ENCODE results near the gene KY. TPM values are rescaled to one million over a fixed set of nuclear protein-coding genes. Genes with fewer than 3 reads are reported as not detected.

The KY gene
- total RNA-seq, 2 donors from 2014 or later = not detected

GRCh38 chr3:134652409-134652831 is 1.6 kb upstream of the KY start:
- no peak for DNase-seq

GRCh38 chr3:134651347-134652041 is 672 bp upstream of the KY start:
- Mint-ChIP-seq H3K4me3 (peak overlapping the region; percentile 48), H3K27me3 (ENCODE audit: insufficient read depth) (peaks cover 98% of the 10 kb centered on the region), H3K36me3 (ENCODE audit: low read depth) (no peaks in the 10 kb centered on the region), H3K4me1 (peaks cover 5% of the 10 kb centered on the region), H3K9me3 (no peaks in the 10 kb centered on the region), H3K27ac (no peak overlapping the region)
- Histone ChIP-seq H3K36me3 (ENCODE audit: control insufficient read depth, insufficient read depth, low read length) (no peaks in the 10 kb centered on the region), H3K4me3 (ENCODE audit: low read length) (peak overlapping the region; percentile 66), H3K27ac (ENCODE audit: low read depth, low read length) (no peak overlapping the region), H3K4me1 (ENCODE audit: control insufficient read depth, insufficient read depth, low read length) (peaks cover 5% of the 10 kb centered on the region), H3K9me3 (ENCODE audit: control insufficient read depth, low read length) (no peaks in the 10 kb centered on the region), H3K9ac (ENCODE audit: extremely low read depth, low read length, poor library complexity, severe bottlenecking) (no peak overlapping the region), H3K27me3 (ENCODE audit: control insufficient read depth, insufficient read depth, low read length, poor library complexity, severe bottlenecking) (peaks cover 100% of the 10 kb centered on the region)
- DNase-seq = no peak
- WGBS, 2 experiments (ENCODE audit: insufficient coverage in 1 of 2, insufficient read length in 1 of 2) = 21 to 39% methylated on average over 6 to 17 of the region's 17 CpGs
- TF ChIP-seq, protein P1, sequence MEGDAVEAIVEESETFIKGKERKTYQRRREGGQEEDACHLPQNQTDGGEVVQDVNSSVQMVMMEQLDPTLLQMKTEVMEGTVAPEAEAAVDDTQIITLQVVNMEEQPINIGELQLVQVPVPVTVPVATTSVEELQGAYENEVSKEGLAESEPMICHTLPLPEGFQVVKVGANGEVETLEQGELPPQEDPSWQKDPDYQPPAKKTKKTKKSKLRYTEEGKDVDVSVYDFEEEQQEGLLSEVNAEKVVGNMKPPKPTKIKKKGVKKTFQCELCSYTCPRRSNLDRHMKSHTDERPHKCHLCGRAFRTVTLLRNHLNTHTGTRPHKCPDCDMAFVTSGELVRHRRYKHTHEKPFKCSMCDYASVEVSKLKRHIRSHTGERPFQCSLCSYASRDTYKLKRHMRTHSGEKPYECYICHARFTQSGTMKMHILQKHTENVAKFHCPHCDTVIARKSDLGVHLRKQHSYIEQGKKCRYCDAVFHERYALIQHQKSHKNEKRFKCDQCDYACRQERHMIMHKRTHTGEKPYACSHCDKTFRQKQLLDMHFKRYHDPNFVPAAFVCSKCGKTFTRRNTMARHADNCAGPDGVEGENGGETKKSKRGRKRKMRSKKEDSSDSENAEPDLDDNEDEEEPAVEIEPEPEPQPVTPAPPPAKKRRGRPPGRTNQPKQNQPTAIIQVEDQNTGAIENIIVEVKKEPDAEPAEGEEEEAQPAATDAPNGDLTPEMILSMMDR (conservative IDR thresholded peaks at IDR 0.05) = no peak

More at GRCh38 chr3:134652409-134652831, 1.6 kb upstream of the KY start:
- WGBS, 2 experiments (ENCODE audit: insufficient coverage in 1 of 2, insufficient read length in 1 of 2) = 100% methylated on average over 5 of the region's 7 CpGs; no CpG with 5 or more reads in 1 of the 2 experiments
- no peaks in the 10 kb centered on the region for H3K9me3 ChIP-seq (ENCODE audit: control insufficient read depth, low read length)
- Mint-ChIP-seq H3K27me3 (ENCODE audit: insufficient read depth) (peaks cover 94% of the 10 kb centered on the region), H3K27ac (no peak overlapping the region), H3K4me3 (no peak overlapping the region), H3K9me3 (no peaks in the 10 kb centered on the region), H3K36me3 (ENCODE audit: low read depth) (no peaks in the 10 kb centered on the region), H3K4me1 (peaks cover 5% of the 10 kb centered on the region)
- H3K4me1 ChIP-seq (ENCODE audit: control insufficient read depth, insufficient read depth, low read length) = peaks cover 5% of the 10 kb centered on the region
- H3K27me3 ChIP-seq (ENCODE audit: control insufficient read depth, insufficient read depth, low read length, poor library complexity, severe bottlenecking) = peaks cover 93% of the 10 kb centered on the region
- H3K27ac ChIP-seq (ENCODE audit: low read depth, low read length) = no peak overlapping the region
- H3K36me3 ChIP-seq (ENCODE audit: control insufficient read depth, insufficient read depth, low read length) = no peaks in the 10 kb centered on the region
- no peak overlapping the region for H3K4me3 ChIP-seq (ENCODE audit: low read length)
- H3K9ac ChIP-seq (ENCODE audit: extremely low read depth, low read length, poor library complexity, severe bottlenecking) = no peak overlapping the region
- TF ChIP-seq, protein P1 (conservative IDR thresholded peaks at IDR 0.05) = no peak

DNA sequence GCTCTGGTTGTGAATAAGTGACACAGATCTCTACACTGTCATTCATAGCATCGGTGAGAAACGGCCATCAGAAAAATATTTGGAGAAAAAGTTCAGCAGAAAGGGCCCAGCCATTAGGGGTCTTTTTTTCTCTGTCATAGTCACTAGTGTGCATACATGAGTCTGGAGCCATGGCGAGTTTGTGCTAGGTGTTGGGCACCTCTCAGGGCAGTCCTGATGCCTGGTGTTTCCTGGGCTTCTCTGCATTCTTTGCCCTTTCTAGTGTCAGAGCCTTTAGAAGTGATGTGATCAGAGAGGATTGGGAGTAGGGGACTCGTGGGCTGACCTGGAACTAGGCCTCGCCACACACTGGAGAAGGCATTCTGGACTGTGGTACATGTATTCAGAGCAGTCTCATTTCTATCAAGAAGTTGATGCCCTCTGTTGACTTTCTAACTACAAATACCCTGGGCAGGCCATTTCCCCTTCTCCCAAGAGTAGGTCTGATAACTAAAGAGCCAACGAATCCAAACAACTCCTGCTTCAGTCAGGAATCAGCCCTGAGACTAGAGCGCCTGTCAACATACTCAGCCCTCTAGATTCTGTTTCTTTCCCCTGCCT is 1.6 kb downstream of the KY start:
- H3K4me3 Mint-ChIP-seq = no peak overlapping the region
- H3K27me3 ChIP-seq (ENCODE audit: control insufficient read depth, insufficient read depth, low read length, poor library complexity, severe bottlenecking) = peaks cover 100% of the 10 kb centered on the region
- H3K27ac ChIP-seq (ENCODE audit: low read depth, low read length) = no peak overlapping the region
- H3K4me3 ChIP-seq (ENCODE audit: low read length) = no peak overlapping the region
- DNase-seq = no peak
- TF ChIP-seq, protein P1 (conservative IDR thresholded peaks at IDR 0.05) = no peak
- H3K4me1 Mint-ChIP-seq = peaks cover 5% of the 10 kb centered on the region
- H3K27ac Mint-ChIP-seq = no peak overlapping the region
- no peaks in the 10 kb centered on the region for H3K9me3 Mint-ChIP-seq
- H3K9ac ChIP-seq (ENCODE audit: extremely low read depth, low read length, poor library complexity, severe bottlenecking) = no peak overlapping the region
- H3K9me3 ChIP-seq (ENCODE audit: control insufficient read depth, low read length) = no peaks in the 10 kb centered on the region
- peaks cover 98% of the 10 kb centered on the region for H3K27me3 Mint-ChIP-seq (ENCODE audit: insufficient read depth)
- WGBS, 2 experiments (ENCODE audit: insufficient coverage in 1 of 2, insufficient read length in 1 of 2) = 92 to 95% methylated on average over 4 to 7 of the region's 7 CpGs
- H3K36me3 Mint-ChIP-seq (ENCODE audit: low read depth) = no peaks in the 10 kb centered on the region
- H3K36me3 ChIP-seq (ENCODE audit: control insufficient read depth, insufficient read depth, low read length) = no peaks in the 10 kb centered on the region
- peaks cover 5% of the 10 kb centered on the region for H3K4me1 ChIP-seq (ENCODE audit: control insufficient read depth, insufficient read depth, low read length)

All from endodermal cell (in vitro differentiated cells).